Measurements from ENCODE around the gene RABL6. TPM values are rescaled to one million over a fixed set of nuclear protein-coding genes. Genes with fewer than 3 reads are reported as not detected.

RABL6 gene
- total RNA-seq, 1 donor from 2014 or later = 64.1 TPM

GRCh38 chr9:136791516-136792276 lies 16.1 kb upstream of the RABL6 start:
- H3K36me3 ChIP-seq = peaks cover 11% of the 10 kb centered on the region
- DNase-seq = peak; percentile 40
- peak overlapping the region; percentile 99 for H3K27ac ChIP-seq (replicated peaks)
- TF ChIP-seq CTCF (IDR thresholded peaks at IDR 0.05; ENCODE audit: borderline replicate concordance) = peak; percentile 92
- no peaks in the 10 kb centered on the region for H3K27me3 ChIP-seq (ENCODE audit: low read depth)
- intact Hi-C loops (cut with micrococcal nuclease) = no loop called here
- peaks cover 69% of the 10 kb centered on the region for H3K4me1 ChIP-seq
- no peaks in the 10 kb centered on the region for H3K9me3 ChIP-seq (replicated peaks)
- peak overlapping the region; percentile 90 for H3K4me3 ChIP-seq

- Histone ChIP-seq H3K36me3 (peaks cover 11% of the 10 kb centered on the region), H3K4me1 (peaks cover 75% of the 10 kb centered on the region), H3K27ac (replicated peaks) (peak overlapping the region; percentile 99), H3K9me3 (replicated peaks) (no peaks in the 10 kb centered on the region), H3K27me3 (ENCODE audit: low read depth) (peaks cover 1% of the 10 kb centered on the region), H3K4me3 (peak overlapping the region; percentile 90)
- intact Hi-C loops (cut with micrococcal nuclease) = no loop called here
- DNase-seq = no peak
- TF ChIP-seq CTCF (IDR thresholded peaks at IDR 0.05; ENCODE audit: borderline replicate concordance) = no peak
Measured at GRCh38 chr9:136792321-136793085, 15.2 kb upstream of the RABL6 start.

- TF ChIP-seq CTCF (IDR thresholded peaks at IDR 0.05; ENCODE audit: borderline replicate concordance) = no peak
- no peak for DNase-seq
- Histone ChIP-seq H3K27ac (replicated peaks) (peak overlapping the region; percentile 99), H3K4me1 (peaks cover 75% of the 10 kb centered on the region), H3K27me3 (ENCODE audit: low read depth) (peaks cover 10% of the 10 kb centered on the region), H3K36me3 (peaks cover 11% of the 10 kb centered on the region), H3K9me3 (replicated peaks) (no peaks in the 10 kb centered on the region), H3K4me3 (no peak overlapping the region)
- intact Hi-C loops (cut with micrococcal nuclease) = no loop called here
Measured at GRCh38 chr9:136793086-136793946, 14.4 kb upstream of the RABL6 start.

GRCh38 chr9:136794281-136794999 lies 13.3 kb upstream of the RABL6 start:
- TF ChIP-seq CTCF (IDR thresholded peaks at IDR 0.05; ENCODE audit: borderline replicate concordance) = no peak
- peaks cover 11% of the 10 kb centered on the region for H3K36me3 ChIP-seq
- intact Hi-C loops (cut with micrococcal nuclease) = no loop called here
- H3K4me1 ChIP-seq = peaks cover 80% of the 10 kb centered on the region
- H3K9me3 ChIP-seq (replicated peaks) = no peaks in the 10 kb centered on the region
- H3K27ac ChIP-seq (replicated peaks) = peak overlapping the region; percentile 99
- H3K4me3 ChIP-seq = no peak overlapping the region
- DNase-seq = no peak
- H3K27me3 ChIP-seq (ENCODE audit: low read depth) = peaks cover 21% of the 10 kb centered on the region

GRCh38 chr9:136795000-136795348 lies 12.8 kb upstream of the RABL6 start:
- DNase-seq = peak; percentile 54
- H3K9me3 ChIP-seq (replicated peaks) = no peaks in the 10 kb centered on the region
- H3K4me3 ChIP-seq = no peak overlapping the region
- intact Hi-C loops (cut with micrococcal nuclease) = no loop called here
- peak overlapping the region; percentile 99 for H3K27ac ChIP-seq (replicated peaks)
- peaks cover 11% of the 10 kb centered on the region for H3K36me3 ChIP-seq
- peaks cover 26% of the 10 kb centered on the region for H3K27me3 ChIP-seq (ENCODE audit: low read depth)
- TF ChIP-seq CTCF (IDR thresholded peaks at IDR 0.05; ENCODE audit: borderline replicate concordance) = no peak
- H3K4me1 ChIP-seq = peaks cover 83% of the 10 kb centered on the region

Measured in left ventricle myocardium inferior (tissue), 1 donor.